Stimulated activated CD8-positive, alpha-beta memory T cell treated with anti-CD3 and anti-CD28 coated beads, Interleukin-2, amount 100 ng/mL, for 1 hour (primary cell): ENCODE measurements around the gene TMBIM6.
"Not testable (repeated sequence)": the region's sequence is repeated elsewhere in the genome, so short reads cannot be mapped to it uniquely, and the experiment has no call there.

Experiments
- DNase-seq, 2 donors: peaks; one replicate each; pipeline ENCODE4 v3.0.0-alpha.2; 2020; ENCODE audit warnings: low read depth in 2 of 2

Gene TMBIM6

DNA sequence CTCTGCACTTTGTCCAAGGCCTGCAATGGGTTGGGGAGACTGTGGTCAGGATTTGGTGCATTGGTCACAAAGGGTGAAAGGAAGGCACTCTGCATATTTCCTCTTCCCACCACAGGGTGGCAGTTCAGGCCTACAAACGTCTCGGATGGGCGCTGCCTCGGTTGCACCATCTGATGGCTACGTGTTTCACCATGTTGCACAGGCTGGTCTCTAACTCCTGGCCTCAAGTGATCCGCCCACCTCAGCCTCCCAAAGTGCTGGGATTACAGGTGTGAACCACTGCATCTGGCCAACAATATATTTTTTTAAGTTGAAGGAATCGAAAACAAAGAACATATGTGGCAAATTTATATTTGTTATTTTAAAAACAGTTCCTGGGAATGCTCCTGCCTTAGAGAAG is 35.1 kb downstream of the TMBIM6 start:
- DNase-seq, result peak in 1 of 2 donors; percentile 14

DNA sequence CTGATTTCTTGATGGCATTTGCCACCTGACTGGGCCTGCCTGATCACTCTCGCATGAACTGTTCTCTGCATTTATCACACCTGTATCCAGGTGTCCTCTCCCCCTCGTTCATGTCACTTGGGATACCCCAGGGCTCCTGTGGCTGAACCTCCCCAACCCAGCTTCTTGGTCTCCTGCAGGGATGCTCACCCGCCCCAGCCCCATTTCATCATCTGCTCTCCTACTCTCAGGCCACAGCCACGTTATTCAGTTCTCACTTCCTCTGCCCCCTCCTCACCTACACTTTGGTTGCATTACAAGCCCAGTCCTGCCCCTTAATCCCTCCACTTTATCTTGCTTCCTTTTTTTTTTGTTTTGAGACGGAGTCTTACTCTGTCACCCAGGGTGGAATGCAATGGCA is 35.5 kb downstream of the TMBIM6 start:
- no peak for DNase-seq

DNA sequence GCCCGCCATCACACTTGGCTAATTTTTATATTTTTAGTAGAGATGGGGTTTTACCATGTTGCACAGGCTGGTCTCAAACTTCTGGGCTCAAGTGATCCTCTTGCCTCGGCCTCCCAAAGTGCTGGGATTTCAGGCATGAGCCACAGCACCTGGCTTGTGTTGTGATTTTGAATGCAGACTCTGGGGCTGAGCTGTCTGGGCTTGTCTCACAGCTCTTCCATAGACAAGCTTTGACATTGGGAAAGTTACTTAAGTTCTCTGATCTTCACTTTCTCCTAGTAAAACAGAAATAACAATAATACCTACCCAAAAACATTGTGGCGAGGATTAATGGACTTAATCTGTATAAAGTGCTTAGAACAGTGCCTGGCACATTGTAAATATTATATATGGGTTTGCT is 36.0 kb downstream of the TMBIM6 start:
- DNase-seq, result no peak

DNA sequence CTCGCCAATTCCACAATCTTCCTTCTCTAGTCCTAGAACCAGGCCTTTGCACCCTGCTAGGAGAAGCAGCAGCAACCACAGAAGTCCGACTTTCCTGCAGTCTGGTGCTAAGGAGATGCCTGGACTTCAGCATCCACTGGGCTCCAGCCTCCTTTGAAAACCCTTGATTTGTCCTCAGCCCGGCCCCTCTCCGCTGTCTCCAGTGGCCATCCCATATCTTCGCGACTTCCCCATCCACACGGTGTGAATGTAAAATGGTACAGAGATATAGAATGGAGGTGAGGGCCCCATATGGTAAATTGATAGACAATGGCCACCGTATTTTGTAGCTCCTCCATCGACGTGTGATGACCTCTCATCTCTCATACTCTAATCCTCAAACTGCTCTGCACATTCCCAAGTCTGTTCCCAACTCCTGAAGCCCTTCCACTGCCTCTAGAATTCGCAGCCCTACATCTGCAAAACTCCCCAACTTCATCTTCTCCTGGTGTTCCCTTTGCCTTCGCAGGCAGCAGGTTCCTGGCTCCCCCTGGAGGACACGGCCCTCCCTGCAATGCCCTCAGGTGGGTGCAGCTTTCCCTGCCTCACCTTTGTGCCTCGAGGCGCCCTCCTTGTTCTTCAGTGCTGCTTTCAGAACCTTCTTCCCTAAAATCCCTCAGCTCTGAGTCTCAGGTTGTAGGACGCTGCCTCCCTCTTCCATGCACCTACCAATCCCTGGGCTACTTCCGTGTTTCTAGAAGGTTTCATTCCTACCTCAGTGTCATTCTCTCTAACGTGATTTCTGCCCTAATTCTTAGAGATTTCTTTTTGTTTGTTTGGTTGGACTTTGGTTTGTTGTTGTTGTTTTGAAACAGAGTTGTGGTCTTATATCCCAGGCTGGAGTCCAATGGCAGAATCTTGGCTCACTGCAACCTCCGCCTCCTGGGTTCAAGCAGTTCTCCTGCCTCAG is 36.7 kb downstream of the TMBIM6 start:
- peak; percentile 44 to 65 for DNase-seq

DNA sequence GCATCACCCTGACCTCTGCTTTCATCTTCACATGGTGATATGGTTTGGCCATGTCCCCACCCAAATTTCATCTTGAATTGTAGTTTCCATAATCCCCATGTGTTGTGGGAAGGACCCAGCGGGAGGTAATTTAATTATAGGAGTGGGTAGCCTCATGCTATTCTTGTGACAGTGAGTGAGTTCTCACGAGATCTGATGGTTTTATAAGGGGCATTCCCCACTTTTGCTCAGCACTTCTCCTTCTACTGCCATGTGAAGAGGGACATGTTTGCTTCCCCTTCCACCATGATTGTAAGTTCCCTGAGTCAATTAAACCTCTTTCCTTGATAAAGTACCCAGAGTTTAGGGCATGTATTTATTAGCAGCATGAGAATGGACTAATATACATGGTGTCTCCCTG is 38.2 kb downstream of the TMBIM6 start:
- no peak for DNase-seq

DNA sequence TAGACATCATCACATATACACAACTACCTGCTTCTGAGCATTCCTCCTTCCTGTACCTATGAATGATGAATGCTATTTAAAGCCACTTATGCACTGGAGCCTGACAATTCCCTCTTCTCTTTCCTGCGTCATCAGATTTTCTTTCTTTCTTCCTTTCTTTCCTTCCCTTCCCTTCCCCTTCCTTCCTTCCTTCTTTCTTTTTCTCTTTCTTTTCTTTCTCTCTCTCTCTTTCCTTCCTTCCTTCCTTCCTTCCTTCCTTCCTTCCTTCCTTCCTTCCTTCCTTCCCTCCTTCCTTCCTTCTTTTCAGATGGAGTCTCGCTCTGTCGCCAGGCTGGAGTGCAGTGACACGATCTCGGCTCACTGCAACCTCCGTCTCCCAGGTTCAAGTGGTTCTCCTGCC is 39.6 kb downstream of the TMBIM6 start:
- not testable (repeated sequence) for DNase-seq

DNA sequence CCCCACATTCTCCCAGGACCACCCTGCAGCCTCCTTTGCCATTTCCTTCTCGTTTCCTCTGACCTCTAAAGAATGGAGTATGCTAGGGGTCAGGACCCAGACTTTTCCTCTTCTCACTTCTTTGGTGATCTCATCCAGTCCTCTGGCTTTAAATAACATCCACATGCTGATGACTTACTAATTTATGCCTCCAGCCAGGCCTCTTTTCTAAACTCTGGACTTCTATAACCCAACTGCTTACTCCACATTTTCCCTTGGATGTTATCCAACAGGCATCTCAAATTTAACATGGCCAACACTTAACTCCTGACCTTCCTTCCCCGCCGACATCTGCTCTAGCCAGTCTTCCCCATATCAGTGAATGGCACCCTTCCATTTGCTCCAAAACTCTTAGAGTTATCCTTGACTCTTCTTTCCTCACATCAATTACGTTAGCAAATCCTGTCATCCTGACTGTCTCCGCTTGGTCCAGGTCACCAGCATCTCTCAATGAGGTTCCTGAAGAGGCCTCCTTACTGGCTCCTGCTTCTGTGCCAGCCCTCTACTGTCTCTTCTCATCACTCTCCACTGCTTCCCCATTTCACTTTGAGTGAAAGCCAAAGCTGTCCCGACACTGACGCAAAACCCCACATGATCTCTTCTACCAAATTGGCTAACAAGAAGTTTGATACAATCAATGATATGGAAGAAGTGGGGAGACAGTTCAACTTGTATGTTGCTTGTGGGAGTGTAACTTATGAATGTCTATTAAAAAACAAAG is 42.7 kb downstream of the TMBIM6 start:
- DNase-seq, result no peak

DNA sequence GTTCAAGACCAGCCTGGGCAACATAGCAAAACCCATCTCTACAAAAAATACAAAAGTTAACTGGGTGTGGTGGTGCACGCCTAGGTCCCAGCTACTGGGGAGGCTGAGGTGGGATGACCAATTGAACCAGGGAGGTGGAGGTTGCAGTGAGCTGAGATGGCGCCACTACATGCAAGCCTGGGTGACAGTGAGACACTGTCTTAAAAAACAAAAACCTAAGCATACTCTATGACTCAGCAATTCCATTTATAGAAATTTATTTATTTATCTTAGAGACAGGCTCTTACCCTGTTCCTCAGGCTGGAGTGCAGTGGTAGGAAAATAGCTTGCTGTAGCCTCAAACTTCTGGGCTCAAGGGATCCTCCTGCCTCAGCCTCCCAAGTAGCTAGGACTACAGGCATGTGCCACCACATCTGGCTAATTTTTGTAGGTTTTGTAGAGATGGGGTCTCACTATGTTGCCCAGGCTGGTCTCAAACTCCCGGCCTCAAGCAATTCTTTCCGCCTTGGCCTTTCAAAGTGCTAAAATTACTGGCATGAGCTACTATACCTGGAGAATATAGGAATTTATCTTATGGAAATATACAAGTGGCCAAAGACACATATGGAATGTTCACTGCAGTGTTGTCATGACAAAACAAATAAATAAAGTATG is 43.5 kb downstream of the TMBIM6 start:
- DNase-seq, result no peak

DNA sequence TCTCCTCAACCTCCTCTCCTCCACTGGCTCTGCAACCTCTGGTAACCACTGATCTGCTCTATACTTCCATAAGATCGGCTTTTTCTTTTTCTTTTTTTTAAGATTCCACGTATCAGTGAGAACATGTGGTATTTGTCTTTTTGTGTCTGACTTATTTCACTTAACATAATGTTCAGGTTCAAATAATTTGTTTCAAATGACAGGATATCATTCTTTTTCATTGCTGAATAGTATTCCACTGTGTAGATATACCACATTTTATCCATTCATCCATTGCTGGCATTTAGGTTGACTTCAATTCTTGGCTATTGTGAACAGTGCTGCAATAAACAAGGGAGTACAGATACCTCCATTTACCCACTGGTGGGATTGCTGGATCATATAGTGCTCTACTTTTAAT is 46.3 kb downstream of the TMBIM6 start:
- no peak for DNase-seq

DNA sequence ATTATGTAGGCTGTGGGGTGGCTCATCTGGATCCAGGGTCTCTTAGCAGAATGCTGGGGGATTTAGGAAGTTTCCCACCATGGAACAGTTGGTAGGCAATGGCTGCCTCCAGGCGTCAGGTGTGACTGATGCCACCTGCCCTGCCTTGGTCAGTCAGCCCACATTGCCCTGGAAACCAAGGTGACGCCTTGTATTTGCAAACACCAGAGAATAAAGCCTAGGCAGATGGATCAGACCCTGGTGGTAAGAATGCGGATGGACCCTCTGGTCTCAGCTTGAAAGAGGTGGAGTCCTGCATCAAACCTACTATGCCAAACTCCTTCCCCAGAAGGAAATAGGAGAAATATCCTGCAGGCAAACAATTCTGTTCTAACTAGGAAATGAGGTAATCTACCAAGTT is 48.6 kb downstream of the TMBIM6 start:
- no peak for DNase-seq

DNA sequence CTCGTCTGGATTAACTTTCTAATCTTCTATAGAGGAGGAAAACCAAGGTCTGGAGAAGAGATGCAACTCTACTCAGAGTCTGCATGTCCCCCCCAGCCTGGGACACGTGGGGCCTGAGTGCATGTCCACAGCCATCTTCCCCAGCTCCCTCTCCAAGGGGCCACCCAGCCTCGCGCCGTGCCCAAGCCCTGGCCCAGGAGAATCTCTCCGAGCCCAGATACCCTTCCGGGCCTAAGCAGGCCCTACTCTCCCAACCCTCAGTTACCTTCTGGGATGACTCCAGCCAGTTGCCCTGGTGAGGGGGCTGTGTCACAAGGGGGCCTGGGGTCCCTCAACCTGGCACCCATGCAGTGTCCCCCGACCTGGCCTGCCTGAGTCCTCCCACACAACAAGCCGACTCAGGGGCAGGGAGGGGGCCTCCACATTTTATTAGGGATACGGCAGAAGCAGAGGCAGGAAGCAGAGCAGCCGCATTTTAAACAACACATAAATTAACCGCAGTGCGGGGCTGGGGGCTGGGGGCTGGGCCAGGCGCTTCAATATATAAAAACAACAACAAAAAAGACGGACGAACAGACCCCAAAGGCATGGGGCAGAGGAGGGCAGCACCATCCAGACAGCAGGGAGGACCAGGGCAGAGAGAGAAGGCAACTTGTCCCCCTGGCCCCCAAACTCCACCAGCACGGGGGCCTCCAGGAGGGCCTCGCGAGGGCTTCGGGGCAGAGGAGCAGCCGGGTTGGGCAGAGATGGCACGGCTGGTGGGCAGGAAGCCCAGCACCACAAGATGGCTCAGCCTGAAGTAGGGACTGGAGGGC is 49.6 kb downstream of the TMBIM6 start:
- no peak for DNase-seq

DNA sequence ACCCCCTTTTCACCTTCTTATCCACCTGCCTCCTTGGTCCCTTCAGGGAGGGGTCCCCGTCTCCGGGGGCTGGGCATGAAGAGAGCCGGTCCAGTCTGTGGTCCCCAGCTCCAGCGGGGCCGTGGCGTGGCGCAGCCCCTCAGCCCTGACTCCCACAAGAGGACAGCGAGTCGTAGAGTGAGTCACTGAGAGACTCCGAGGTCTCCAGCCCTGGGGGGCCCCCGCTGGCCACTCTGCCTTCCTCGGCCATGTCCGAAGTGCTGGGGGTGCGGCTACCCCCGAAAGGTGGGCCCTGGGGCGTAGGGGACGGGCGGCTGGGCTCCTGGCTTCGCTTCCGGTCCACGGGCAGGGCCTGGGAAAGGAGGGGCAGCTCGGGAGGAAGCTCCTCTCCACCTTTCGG is 50.3 kb downstream of the TMBIM6 start:
- no peak for DNase-seq

DNA sequence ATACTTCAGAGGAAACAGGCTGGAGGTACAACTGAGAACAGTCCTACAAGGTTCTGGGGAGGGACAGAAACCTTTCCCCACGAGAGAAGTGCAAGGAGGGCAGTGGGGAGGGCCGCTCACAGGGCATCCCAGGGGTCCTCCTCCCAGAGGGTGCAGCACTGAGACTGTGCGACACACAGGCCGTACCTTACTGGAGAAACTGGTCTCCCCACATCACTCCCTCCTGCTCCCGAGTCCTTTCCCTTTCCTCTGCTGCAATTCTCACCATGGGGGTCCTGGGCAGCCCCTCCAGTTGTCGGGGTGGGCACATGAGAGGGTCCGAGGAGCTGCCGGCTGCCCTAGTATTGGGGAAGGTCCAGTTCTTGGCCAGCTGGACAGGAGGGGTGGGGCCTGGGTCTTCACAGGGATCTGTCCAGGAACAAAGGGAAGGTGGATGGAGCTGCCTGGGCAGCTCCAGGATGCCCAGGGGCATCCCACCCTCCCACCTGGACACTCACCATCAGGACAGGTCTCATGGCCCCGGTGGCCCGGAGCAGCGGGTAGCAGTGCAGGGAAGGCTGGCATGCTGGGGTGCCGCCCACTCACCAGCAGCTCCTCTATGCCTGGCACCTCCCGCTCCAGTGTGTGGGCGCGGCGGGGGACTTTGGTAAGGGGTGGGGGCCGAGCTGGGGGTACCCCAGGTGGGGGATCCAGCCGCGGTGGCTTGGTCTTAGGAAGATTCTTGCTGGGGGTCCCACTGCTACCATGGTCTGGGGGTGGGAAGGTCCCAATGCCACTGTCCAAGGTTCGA is 51.0 kb downstream of the TMBIM6 start:
- DNase-seq, result no peak

DNA sequence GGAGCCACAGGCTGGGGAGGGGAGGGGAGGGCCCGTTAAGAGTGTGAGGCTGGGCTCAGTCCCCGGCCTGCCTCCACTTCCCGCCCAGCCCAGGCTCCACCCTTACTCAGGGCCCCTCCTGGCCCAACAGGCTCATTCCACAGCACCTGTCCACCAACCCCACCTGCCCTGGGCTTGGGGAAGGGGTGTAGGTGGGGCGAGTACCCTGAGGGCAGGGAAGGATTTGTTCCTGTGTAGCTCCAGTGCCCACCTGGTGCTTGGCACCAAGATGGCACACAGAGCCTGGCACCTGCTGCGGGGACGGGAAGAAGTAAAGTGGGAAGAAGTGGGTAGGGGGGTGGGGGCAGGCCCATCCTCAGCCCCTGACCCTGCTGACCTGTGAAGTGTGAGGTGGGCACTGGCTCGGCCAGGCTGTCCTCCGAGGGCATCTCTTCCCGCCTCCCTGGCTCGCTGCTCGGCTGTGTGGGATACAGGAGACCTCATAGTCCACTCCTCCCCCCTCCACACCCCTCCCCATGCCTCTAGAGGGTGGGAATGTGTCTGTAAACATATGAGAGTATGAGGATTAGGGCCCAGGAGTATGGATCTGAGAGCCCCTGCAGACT is 51.7 kb downstream of the TMBIM6 start:
- DNase-seq, result no peak

DNA sequence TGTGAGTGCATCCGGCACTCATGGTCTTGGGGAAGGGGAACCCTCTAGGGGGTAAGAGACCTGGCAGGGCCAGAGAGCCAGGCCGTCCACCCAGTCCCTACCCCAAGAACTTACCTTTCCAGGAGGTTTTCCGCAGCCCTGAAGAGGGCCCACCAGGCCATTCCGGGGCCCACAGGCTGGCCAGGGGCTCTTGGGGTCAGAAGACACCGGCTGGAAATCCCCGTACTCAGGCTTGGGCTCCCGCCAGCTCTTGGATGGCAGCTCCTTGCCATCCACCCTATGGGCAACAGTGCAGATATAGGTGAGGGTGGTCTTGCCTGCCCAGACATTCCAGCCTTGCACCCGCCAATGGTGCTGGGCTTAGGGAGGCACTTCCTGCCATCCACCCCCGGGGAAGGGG is 52.3 kb downstream of the TMBIM6 start:
- DNase-seq, result no peak

DNA sequence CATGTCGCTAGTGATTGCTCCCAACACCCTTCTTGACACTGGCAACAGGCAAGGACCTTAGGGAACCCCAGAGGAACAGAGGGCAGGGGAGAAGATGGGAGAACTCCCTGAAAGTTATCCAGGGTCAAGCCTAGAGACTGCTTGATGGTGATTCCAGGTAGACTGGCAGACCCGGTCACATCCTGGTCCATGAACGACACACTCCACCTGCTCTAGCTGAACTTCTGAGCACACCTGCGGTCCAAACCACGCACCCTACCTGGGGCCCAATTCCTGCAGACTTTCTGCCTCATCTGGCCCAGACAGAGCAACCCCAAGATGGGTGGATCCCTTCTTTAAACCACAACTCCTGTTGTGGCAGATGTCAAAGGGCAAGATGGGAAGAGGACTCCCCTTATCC is 52.7 kb downstream of the TMBIM6 start:
- no peak for DNase-seq

DNA sequence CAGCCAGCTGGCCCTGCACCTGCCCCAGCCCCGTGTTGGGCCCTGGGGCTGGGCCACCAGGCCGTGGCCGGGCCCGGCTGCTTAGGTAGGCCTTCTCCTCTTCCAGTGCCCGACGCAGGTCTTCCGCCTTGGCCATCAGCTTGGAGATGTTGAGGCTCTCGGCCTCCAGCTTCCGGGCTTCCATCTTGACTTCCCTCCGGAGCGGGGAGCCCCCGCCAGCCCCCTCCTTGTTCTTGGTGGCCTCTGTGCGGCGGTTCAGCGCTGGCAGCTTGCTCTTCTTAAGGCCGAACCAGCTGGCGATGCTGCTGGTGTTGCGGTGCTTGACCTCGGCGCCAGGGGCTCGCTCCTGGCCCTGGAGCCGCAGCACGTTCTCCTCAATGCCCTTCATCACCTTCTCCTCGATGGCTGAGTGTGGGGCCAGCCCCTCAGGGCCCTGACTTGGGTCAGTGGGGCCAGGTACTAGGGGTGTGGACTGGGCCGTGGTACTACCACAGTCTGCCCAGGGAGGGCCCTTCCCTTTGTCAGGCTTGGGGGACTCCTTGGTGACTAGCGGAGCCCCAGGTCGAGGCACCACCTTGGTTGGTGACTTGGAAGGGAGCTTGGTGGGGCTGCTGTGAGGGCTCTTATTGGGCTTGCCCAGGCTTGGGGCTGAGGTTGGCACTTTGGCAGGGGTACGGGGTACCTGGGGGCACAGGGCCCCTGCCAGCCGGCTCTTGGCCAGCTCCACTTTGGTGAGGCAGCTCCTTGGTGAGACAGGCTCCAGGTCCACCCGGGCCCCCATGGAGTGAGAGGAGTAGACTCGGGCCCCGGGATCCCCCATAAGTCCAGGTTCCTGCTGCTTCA is 53.7 kb downstream of the TMBIM6 start:
- DNase-seq, result no peak

DNA sequence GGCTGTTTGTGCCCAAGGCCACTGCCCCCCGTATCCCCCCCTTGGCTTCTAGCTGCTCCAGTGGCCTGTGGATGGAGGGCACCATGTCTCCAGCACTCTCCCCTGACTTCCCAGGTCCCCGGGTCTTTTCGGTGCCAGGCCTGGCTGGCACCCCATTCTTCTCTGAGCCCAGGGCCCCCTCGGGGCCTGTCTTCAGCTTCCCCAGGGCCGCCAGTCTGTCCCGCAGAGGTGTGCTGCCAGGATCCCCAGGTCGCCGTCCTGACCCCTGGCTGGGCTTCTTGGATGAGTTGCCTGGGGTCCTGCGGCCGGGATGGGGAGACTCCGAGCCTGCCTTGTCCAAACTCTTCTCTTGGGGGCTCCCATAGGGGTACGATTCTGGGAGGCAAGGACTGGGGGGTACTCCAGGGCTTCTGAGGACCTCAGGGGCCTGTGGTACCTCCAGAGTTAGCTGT is 54.3 kb downstream of the TMBIM6 start:
- DNase-seq, result no peak

DNA sequence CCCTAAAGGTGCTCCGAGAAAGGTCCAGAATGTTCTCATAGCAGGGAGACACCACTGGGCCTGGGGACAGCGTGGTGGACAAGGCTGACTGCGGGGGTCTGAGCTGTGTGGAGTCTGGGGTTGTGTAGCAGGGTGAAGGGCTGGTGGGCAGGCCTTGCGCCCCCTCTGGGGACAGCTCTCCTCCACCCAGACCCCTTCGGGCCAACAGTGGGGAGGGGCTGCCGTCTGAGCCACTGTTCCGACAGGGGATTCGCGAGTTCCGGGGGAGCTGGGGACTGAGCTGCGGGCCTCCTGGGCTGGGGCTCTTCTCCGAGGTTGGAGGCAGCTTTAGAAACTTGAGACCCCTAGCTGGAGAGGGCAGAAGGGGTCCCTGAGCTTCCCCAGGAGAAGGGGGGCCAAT is 54.8 kb downstream of the TMBIM6 start:
- DNase-seq, result no peak
